SK-N-SH (cell line): ENCODE measurements around the gene ST6GALNAC6. TPM values are rescaled to one million over a fixed set of nuclear protein-coding genes. Genes with fewer than 3 reads are reported as not detected.

Experiments used
- CTCF ChIA-PET: fragments of 300-600, 350-600 bp; formaldehyde crosslinking; extraction: SDS; loops from one replicate; lab custom pipeline; 2021; lab: Yijun Ruan, JAX
- POLR2A ChIA-PET: fragments of 350-600 bp; sonication (Branson Sonifier 250); formaldehyde crosslinking; extraction: SDS; loops from one replicate; lab custom pipeline; 2020; ENCODE audit warnings: antibody characterized with exemption, inconsistent platforms; lab: Yijun Ruan, JAX
- DNase-seq: peaks from one replicate; pipeline ENCODE4 v3.0.0; 2012
- H2AFZ ChIP-seq: fragments of 200-600 bp; sonication (generic); 2 replicates; pipeline ENCODE4 v1.8.1; 2016; ENCODE audit warnings: antibody characterized with exemption, mild to moderate bottlenecking, low read depth
- H3F3A ChIP-seq: fragments of 200-600 bp; sonication (generic); replicated peaks from 2 replicates; pipeline ENCODE3; 2016; ENCODE audit warnings: antibody characterized with exemption, mild to moderate bottlenecking; ENCODE audit not compliant: insufficient read depth
- H3K27ac ChIP-seq, 2 experiments: fragments of 200-500 bp in 1 of 2; fragments of 200-600 bp in 1 of 2; sonication (Bioruptor generic) in 1 of 2; sonication (generic), shearing (Covaris generic) in 1 of 2; 2 replicates each; pipeline versions ENCODE4 v1.5.1 to v1.6.1; 2014 to 2016; ENCODE audit warnings: low read depth in 2 of 2, inconsistent platforms in 1 of 2, low read length in 1 of 2, mild to moderate bottlenecking in 1 of 2, mixed read lengths in 1 of 2
- H3K27me3 ChIP-seq: fragments of 200-600 bp; sonication (generic), shearing (Covaris generic); 2 replicates; pipeline ENCODE4 v1.6.1; 2016; ENCODE audit warnings: mixed run types; ENCODE audit not compliant: insufficient read depth
- H3K36me3 ChIP-seq, 2 experiments: fragments of 200-500 bp in 1 of 2; fragments of 200-600 bp in 1 of 2; sonication (Bioruptor generic) in 1 of 2; sonication (generic) in 1 of 2; replicated peaks in 1 of 2; 2 replicates each; pipeline versions ENCODE3 to v1.5.1; 2014 to 2016; ENCODE audit warnings: low read length in 1 of 2, mild to moderate bottlenecking in 1 of 2; ENCODE audit not compliant: insufficient read depth in 2 of 2, control insufficient read depth in 1 of 2
- H3K4me1 ChIP-seq, 2 experiments: fragments of 200-500 bp in 1 of 2; fragments of 200-600 bp in 1 of 2; sonication (Bioruptor generic) in 1 of 2; sonication (generic), shearing (Covaris generic) in 1 of 2; 2 replicates each; pipeline versions ENCODE4 v1.5.1 to v1.6.1; 2014 to 2016; ENCODE audit warnings: low read depth in 1 of 2, low read length in 1 of 2, mixed run types in 1 of 2; ENCODE audit not compliant: insufficient read depth in 2 of 2, control insufficient read depth in 1 of 2
- H3K4me2 ChIP-seq: fragments of 200-600 bp; sonication (generic), shearing (Covaris generic); 2 replicates; pipeline ENCODE4 v1.6.1; 2017; ENCODE audit warnings: mixed run types
- H3K4me3 ChIP-seq, 2 experiments: fragments of 200-500 bp in 1 of 2; fragments of 200-600 bp in 1 of 2; sonication (Bioruptor generic) in 1 of 2; sonication (generic), shearing (Covaris generic) in 1 of 2; 2 replicates each; pipeline versions ENCODE4 v1.5.1 to v1.8.1; 2014 to 2016; ENCODE audit warnings: low read depth in 2 of 2, inconsistent platforms in 1 of 2, low read length in 1 of 2, mild to moderate bottlenecking in 1 of 2, mixed read lengths in 1 of 2, moderate library complexity in 1 of 2
- H3K79me2 ChIP-seq: fragments of 200-600 bp; sonication (generic); 2 replicates; pipeline ENCODE4 v1.8.1; 2017; ENCODE audit warnings: mild to moderate bottlenecking; ENCODE audit not compliant: insufficient read depth
- H3K9ac ChIP-seq: fragments of 200-600 bp; sonication (generic); 2 replicates; pipeline ENCODE4 v1.6.1; 2017; ENCODE audit warnings: mixed run types
- H3K9me2 ChIP-seq: fragments of 200-600 bp; sonication (generic); 2 replicates; pipeline ENCODE4 v1.6.1; 2017; ENCODE audit warnings: mixed run types
- H3K9me3 ChIP-seq: fragments of 200-600 bp; sonication (generic); 2 replicates; pipeline ENCODE4 v1.6.1; 2017; ENCODE audit warnings: mixed run types, mild to moderate bottlenecking, moderate library complexity
- H4K20me1 ChIP-seq: fragments of 200-600 bp; sonication (generic); 2 replicates; pipeline ENCODE4 v1.6.1; 2017; ENCODE audit warnings: mild to moderate bottlenecking, mixed run types; ENCODE audit not compliant: insufficient read depth
- CHD2 ChIP-seq: fragments of 150-350 bp; IDR thresholded peaks from 2 replicates; pipeline ENCODE4 v1.6.1; 2018; ENCODE audit warnings: low read length; ENCODE audit not compliant: partially characterized antibody
- EP300 ChIP-seq, 2 experiments: IDR thresholded peaks; 2 replicates each; pipeline versions ENCODE4 v1.4.0 to v1.6.1; 2012; ENCODE audit warnings: borderline replicate concordance in 1 of 2, low read depth in 1 of 2, low read length in 1 of 2
- GABPA ChIP-seq: IDR thresholded peaks from 2 replicates; pipeline ENCODE4 v1.4.0; 2012; ENCODE audit warnings: low read depth, mild to moderate bottlenecking
- IRF3 ChIP-seq: fragments of 150-350 bp; IDR thresholded peaks from 2 replicates; pipeline ENCODE4 v1.6.1; 2016; ENCODE audit warnings: mild to moderate bottlenecking, low read depth, low read length
- MEF2A ChIP-seq: IDR thresholded peaks from 2 replicates; pipeline ENCODE4 v1.4.0; 2012; ENCODE audit warnings: low read depth, borderline replicate concordance
- NRF1 ChIP-seq: IDR thresholded peaks from 2 replicates; pipeline ENCODE4 v1.6.1; 2012; ENCODE audit warnings: low read depth, mild to moderate bottlenecking, low read length
- RAD21 ChIP-seq: IDR thresholded peaks from 2 replicates; pipeline ENCODE4 v1.6.1; 2012; ENCODE audit warnings: mild to moderate bottlenecking, low read length
- RCOR1 ChIP-seq: fragments of 150-350 bp; IDR thresholded peaks from 2 replicates; pipeline ENCODE4 v1.6.1; 2017; ENCODE audit warnings: antibody characterized with exemption, low read length
- RXRA ChIP-seq: IDR thresholded peaks from 2 replicates; pipeline ENCODE4 v1.4.0; 2012; ENCODE audit warnings: low read depth, mild to moderate bottlenecking, borderline replicate concordance
- TAF1 ChIP-seq: IDR thresholded peaks from 2 replicates; pipeline ENCODE4 v1.6.1; 2012; ENCODE audit warnings: low read depth, mild to moderate bottlenecking, low read length, moderate library complexity, borderline replicate concordance
- TCF12 ChIP-seq: IDR thresholded peaks from 2 replicates; pipeline ENCODE4 v1.4.0; 2012
- TEAD4 ChIP-seq: IDR thresholded peaks from 2 replicates; pipeline ENCODE4 v1.4.0; 2012; ENCODE audit warnings: mild to moderate bottlenecking, borderline replicate concordance; ENCODE audit not compliant: insufficient read depth
- USF2 ChIP-seq: fragments of 150-350 bp; IDR thresholded peaks from 2 replicates; pipeline ENCODE4 v1.6.1; 2017; ENCODE audit warnings: antibody characterized with exemption, low read length, low read depth, borderline replicate concordance
- ZBTB33 ChIP-seq: IDR thresholded peaks from 2 replicates; pipeline ENCODE4 v1.4.0; 2012; ENCODE audit warnings: low read depth, borderline replicate concordance
- WGBS: methylation state at CpG from one replicate; pipeline ENCODE4 v1.1.6; 2017; ENCODE audit warnings: low lambda C conversion rate; 5-methylcytosine and 5-hydroxymethylcytosine counted together
- polyA plus RNA-seq, 3 experiments: library from polyadenylated mRNA; depleted of rRNA; stranded (reverse); fragments of >200 nt; gene quantifications; 2 replicates each; pipeline ENCODE4 v1.2.3, GENCODE V29; 2012

ST6GALNAC6 gene
- polyA plus RNA-seq, 1 of the 3 experiments (the other 2 are of a cell fraction): 34.8 TPM

GRCh38 chr9:127941961-127942215 is 42.5 kb upstream of the ST6GALNAC6 start:
- H3K4me1 ChIP-seq: peaks cover 0 to 43% of the 10 kb centered on the region in 2 experiments; a peak in 1 of 4 replicates
- H3K36me3 ChIP-seq: peaks cover 4 to 48% of the 10 kb centered on the region in 2 experiments
- no peak for TF ChIP-seq NRF1
- no peak for TF ChIP-seq CHD2
- TF ChIP-seq RAD21: no peak
- no peak for TF ChIP-seq EP300 (IDR thresholded peaks at IDR 0.05; ENCODE audit: borderline replicate concordance in 1 of 2, low read depth in 1 of 2, low read length in 1 of 2)
- no peak for TF ChIP-seq TEAD4
- no peak for TF ChIP-seq TCF12
- TF ChIP-seq ZBTB33: no peak
- no peak for TF ChIP-seq TAF1
- no peak for TF ChIP-seq MEF2A
- TF ChIP-seq RCOR1: no peak
- TF ChIP-seq USF2: no peak
- TF ChIP-seq GABPA: no peak
- TF ChIP-seq RXRA: no peak
- no peak for TF ChIP-seq IRF3
- H2AFZ ChIP-seq: no peak overlapping the region
- H3K4me3 ChIP-seq: no peak overlapping the region
- H3K4me2 ChIP-seq: no peak overlapping the region
- WGBS: no CpG with 5 or more reads among the region's 3 CpGs
- H4K20me1 ChIP-seq: peaks cover 7% of the 10 kb centered on the region; the same call in 1 of the 2 replicates
- no peak for DNase-seq
- no peaks in the 10 kb centered on the region for H3K9me3 ChIP-seq
- peaks cover 8% of the 10 kb centered on the region for H3K79me2 ChIP-seq
- H3K9me2 ChIP-seq: no peaks in the 10 kb centered on the region
- ChIA-PET CTCF (interaction anchor here (0.6 to 10.3 kb wide), 23 partner anchors 11 to 297 kb away, joined by 3 to 219 read pairs (median 11); partner anchors contain the start of genes EEIG1, NAIF1, PIP5KL1 and SLC25A25), POLR2A (interaction anchor here (1.2 to 1.3 kb wide), 2 partner anchors 11 to 31 kb away, joined by 4 to 5 read pairs; partner anchors contain the start of gene PIP5KL1)
- H3F3A ChIP-seq: peaks cover 3% of the 10 kb centered on the region
- H3K9ac ChIP-seq: no peak overlapping the region
- no peaks in the 10 kb centered on the region for H3K27me3 ChIP-seq
- H3K27ac ChIP-seq: peak overlapping the region in 1 of 2 experiments; percentile 75; a peak in 2 of 4 replicates
